HepG2 (cell line): ENCODE data around the gene C5orf15. TPM values are rescaled to one million over a fixed set of nuclear protein-coding genes. Genes with fewer than 3 reads are reported as not detected.

Source experiments
- ATF7-NPFF ChIP-seq: sonication (generic); formaldehyde crosslinking; IDR thresholded peaks from 2 replicates; pipeline ENCODE4 v1.8.1; 2023; ENCODE audit warnings: mild to moderate bottlenecking, low read depth, missing genetic modification reagents, moderate library complexity
- CREB1 ChIP-seq, 2 experiments: fragments of 450-650 bp in 1 of 2; IDR thresholded peaks; 2 replicates each; pipeline ENCODE4 v1.6.1; 2016 to 2017; ENCODE audit warnings: control low read depth in 1 of 2, mild to moderate bottlenecking in 1 of 2, missing compliant biosample characterization in 1 of 2, missing genetic modification characterization in 1 of 2
- DR1 ChIP-seq: sonication (generic); formaldehyde crosslinking; IDR thresholded peaks from 2 replicates; pipeline ENCODE4 v1.8.0; 2021; ENCODE audit warnings: mild to moderate bottlenecking, missing genetic modification reagents, inconsistent platforms
- GATA4 ChIP-seq: sonication (generic); IDR thresholded peaks from 2 replicates; pipeline ENCODE4 v1.6.1; 2016; ENCODE audit warnings: antibody characterized with exemption, low read depth, borderline replicate concordance
- HDAC1 ChIP-seq: sonication (generic); formaldehyde crosslinking; IDR thresholded peaks from 2 replicates; pipeline ENCODE4 v1.5.1; 2020; ENCODE audit warnings: mild to moderate bottlenecking, missing genetic modification reagents
- HMG20B ChIP-seq: conservative IDR thresholded peaks from 2 replicates; pipeline ENCODE4 v1.6.1; 2016; ENCODE audit warnings: missing genetic modification reagents, missing compliant biosample characterization
- HNF4A ChIP-seq: sonication (generic); formaldehyde crosslinking; IDR thresholded peaks from 2 replicates; pipeline ENCODE4 v1.4.0; 2020; ENCODE audit warnings: missing genetic modification reagents
- HNRNPUL1 ChIP-seq: fragments of 200-400 bp; formaldehyde crosslinking; IDR thresholded peaks from 2 replicates; pipeline ENCODE4 v1.6.1; 2017; ENCODE audit warnings: low read depth, mild to moderate bottlenecking, low read length, moderate library complexity
- KLF9 ChIP-seq: IDR thresholded peaks from 2 replicates; pipeline ENCODE4 v1.6.1; 2016; ENCODE audit warnings: low read depth
- PRMT3 ChIP-seq: sonication (generic); formaldehyde crosslinking; IDR thresholded peaks from 2 replicates; pipeline ENCODE4 v1.8.1; 2022; ENCODE audit warnings: low read depth, mild to moderate bottlenecking, moderate library complexity, missing genetic modification reagents, borderline replicate concordance
- SOX13 ChIP-seq, 3 experiments: fragments of 450-650 bp in 1 of 3; sonication (generic) in 1 of 3; formaldehyde crosslinking in 1 of 3; IDR thresholded peaks in 2 of 3; conservative IDR thresholded peaks in 1 of 3; 2 replicates each; pipeline versions ENCODE4 v1.5.0 to v1.6.1; 2016 to 2020; ENCODE audit warnings: antibody characterized with exemption in 1 of 3, mild to moderate bottlenecking in 1 of 3, missing compliant biosample characterization in 1 of 3, missing genetic modification reagents in 1 of 3, moderate library complexity in 1 of 3
- U2AF1 ChIP-seq: fragments of 200-400 bp; formaldehyde crosslinking; optimal IDR thresholded peaks from 2 replicates; pipeline ENCODE3; 2017; ENCODE audit warnings: mild to moderate bottlenecking, low read depth, low read length
- ZBTB1 ChIP-seq: sonication (generic); formaldehyde crosslinking; IDR thresholded peaks from 2 replicates; pipeline ENCODE4 v1.4.0; 2020; ENCODE audit warnings: missing genetic modification reagents, borderline replicate concordance
- ZNF10 ChIP-seq: sonication (generic); formaldehyde crosslinking; IDR thresholded peaks from 2 replicates; pipeline ENCODE4 v1.4.0; 2020; ENCODE audit warnings: mild to moderate bottlenecking, low read depth, missing genetic modification reagents, borderline replicate concordance
- ZNF207 ChIP-seq: fragments of 450-650 bp; IDR thresholded peaks from 2 replicates; pipeline ENCODE4 v1.6.1; 2016; ENCODE audit warnings: antibody characterized with exemption, borderline replicate concordance
- ZNF234 ChIP-seq: sonication (generic); formaldehyde crosslinking; conservative IDR thresholded peaks from 2 replicates; pipeline ENCODE4 v1.5.1; 2020; ENCODE audit warnings: mild to moderate bottlenecking, missing genetic modification reagents
- ZNF484 ChIP-seq: sonication (generic); formaldehyde crosslinking; IDR thresholded peaks from 2 replicates; pipeline ENCODE4 v1.5.1; 2020; ENCODE audit warnings: mild to moderate bottlenecking, low read depth, missing genetic modification reagents, borderline replicate concordance
- ZNF605 ChIP-seq: sonication (generic); formaldehyde crosslinking; IDR thresholded peaks from 2 replicates; pipeline ENCODE4 v1.8.0; 2022; ENCODE audit warnings: mild to moderate bottlenecking, missing genetic modification reagents
- ZNF780A ChIP-seq: sonication (generic); formaldehyde crosslinking; IDR thresholded peaks from 2 replicates; pipeline ENCODE4 v1.8.0; 2022; ENCODE audit warnings: mild to moderate bottlenecking, missing genetic modification reagents, moderate library complexity
- polyA plus RNA-seq, 8 experiments: library from polyadenylated mRNA; depleted of rRNA in 3 of 8; stranded (reverse) in 7 of 8; unstranded in 1 of 8; fragments of >200 nt; fragmentation: Illumina TruSeq in 4 of 8; extraction: Trizol in 4 of 8; gene quantifications; 2 replicates each; pipeline versions ENCODE4 v1.2.1 to v1.2.3, GENCODE V29; 2011 to 2016; ENCODE audit warnings: low read depth in 4 of 8, missing spikeins in 1 of 8, mixed read lengths in 1 of 8; ENCODE audit not compliant: insufficient read depth in 1 of 8
- total RNA-seq, 5 experiments: library from RNA; depleted of rRNA; stranded (reverse); fragments of >200 nt; fragmentation: Illumina TruSeq; extraction: Trizol; gene quantifications; 2 replicates each; pipeline ENCODE4 v1.2.3, GENCODE V29; 2016; ENCODE audit warnings: low read depth in 1 of 5
- TF ChIP-seq, protein P1 (sequence below): sonication (generic); formaldehyde crosslinking; IDR thresholded peaks from 2 replicates; pipeline ENCODE4 v1.4.0; 2020; ENCODE audit warnings: missing genetic modification reagents
- TF ChIP-seq, protein P2 (sequence below): sonication (generic); formaldehyde crosslinking; IDR thresholded peaks from 2 replicates; pipeline ENCODE4 v1.4.0; 2020; ENCODE audit warnings: mild to moderate bottlenecking, missing genetic modification reagents
- TF ChIP-seq, protein P3 (sequence below): fragments of 450-650 bp; IDR thresholded peaks from 2 replicates; pipeline ENCODE4 v1.6.1; 2017
- TF ChIP-seq, protein P4 (sequence below): sonication (generic); formaldehyde crosslinking; IDR thresholded peaks from 2 replicates; pipeline ENCODE4 v1.5.0; 2020; ENCODE audit warnings: missing genetic modification reagents, mild to moderate bottlenecking, borderline replicate concordance

C5orf15 gene
- total and polyA plus RNA-seq, 2 of the 13 experiments (the other 11 are each of a cell fraction or from before 2014, with no cell fraction given) = 58.5 to 82.7 TPM

DNA sequence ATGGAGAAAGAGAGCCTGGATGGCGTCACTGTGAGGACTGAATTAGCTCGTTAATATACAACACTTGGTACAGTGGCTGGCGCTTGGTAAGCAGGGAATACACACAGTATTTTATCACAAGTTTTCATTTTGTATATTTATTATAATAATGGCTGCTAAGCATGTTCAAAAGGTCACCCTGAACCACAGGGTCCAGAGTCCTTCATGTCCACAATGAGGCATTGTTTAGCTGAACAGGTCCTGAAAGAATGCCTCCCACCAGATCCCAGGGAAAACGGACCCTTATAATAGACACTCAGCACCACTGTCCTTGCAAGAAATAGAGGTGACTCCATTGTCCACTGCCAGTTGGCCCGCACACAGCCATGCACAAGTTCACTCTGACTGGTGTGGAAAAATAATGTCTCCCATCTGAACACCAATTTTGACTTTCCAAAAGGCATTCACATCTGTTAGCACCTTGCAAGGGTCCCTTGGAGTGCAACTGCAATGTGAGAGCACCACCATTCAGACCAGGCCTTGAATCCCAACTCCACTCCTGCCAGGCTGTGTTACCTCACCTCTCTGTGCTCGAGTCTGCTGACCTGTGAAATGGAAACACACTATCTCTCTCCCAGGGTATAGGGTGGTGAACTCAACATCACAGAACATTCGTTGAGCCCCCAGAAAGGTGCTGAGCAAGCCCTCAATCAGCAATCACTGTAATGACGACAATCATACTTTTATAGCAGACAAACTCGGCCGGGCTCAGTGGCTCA lies 32.5 kb upstream of the C5orf15 start (continued):
- TF ChIP-seq HNF4A (CRISPR knock-in tag) = peak; percentile 65
- TF ChIP-seq CREB1 (IDR thresholded peaks at IDR 0.05) = no peak
- TF ChIP-seq CREB1 (CRISPR knock-in tag; IDR thresholded peaks at IDR 0.05) = no peak
- TF ChIP-seq ZNF234 (CRISPR knock-in tag) = no peak
- no peak for TF ChIP-seq U2AF1
- no peak for TF ChIP-seq HNRNPUL1
- no peak for TF ChIP-seq HDAC1 (CRISPR knock-in tag)
- TF ChIP-seq ATF7-NPFF (CRISPR knock-in tag) = no peak
- TF ChIP-seq GATA4 = no peak
- no peak for TF ChIP-seq HMG20B (CRISPR knock-in tag)
- no peak for TF ChIP-seq ZNF780A (CRISPR knock-in tag)
- no peak for TF ChIP-seq ZNF605 (CRISPR knock-in tag)
- TF ChIP-seq ZNF207 = no peak
- no peak for TF ChIP-seq ZBTB1 (CRISPR knock-in tag)
- TF ChIP-seq, protein P1, sequence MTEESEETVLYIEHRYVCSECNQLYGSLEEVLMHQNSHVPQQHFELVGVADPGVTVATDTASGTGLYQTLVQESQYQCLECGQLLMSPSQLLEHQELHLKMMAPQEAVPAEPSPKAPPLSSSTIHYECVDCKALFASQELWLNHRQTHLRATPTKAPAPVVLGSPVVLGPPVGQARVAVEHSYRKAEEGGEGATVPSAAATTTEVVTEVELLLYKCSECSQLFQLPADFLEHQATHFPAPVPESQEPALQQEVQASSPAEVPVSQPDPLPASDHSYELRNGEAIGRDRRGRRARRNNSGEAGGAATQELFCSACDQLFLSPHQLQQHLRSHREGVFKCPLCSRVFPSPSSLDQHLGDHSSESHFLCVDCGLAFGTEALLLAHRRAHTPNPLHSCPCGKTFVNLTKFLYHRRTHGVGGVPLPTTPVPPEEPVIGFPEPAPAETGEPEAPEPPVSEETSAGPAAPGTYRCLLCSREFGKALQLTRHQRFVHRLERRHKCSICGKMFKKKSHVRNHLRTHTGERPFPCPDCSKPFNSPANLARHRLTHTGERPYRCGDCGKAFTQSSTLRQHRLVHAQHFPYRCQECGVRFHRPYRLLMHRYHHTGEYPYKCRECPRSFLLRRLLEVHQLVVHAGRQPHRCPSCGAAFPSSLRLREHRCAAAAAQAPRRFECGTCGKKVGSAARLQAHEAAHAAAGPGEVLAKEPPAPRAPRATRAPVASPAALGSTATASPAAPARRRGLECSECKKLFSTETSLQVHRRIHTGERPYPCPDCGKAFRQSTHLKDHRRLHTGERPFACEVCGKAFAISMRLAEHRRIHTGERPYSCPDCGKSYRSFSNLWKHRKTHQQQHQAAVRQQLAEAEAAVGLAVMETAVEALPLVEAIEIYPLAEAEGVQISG (CRISPR knock-in tag) = no peak
- no peak for TF ChIP-seq ZNF10 (CRISPR knock-in tag)
- TF ChIP-seq, protein P2, sequence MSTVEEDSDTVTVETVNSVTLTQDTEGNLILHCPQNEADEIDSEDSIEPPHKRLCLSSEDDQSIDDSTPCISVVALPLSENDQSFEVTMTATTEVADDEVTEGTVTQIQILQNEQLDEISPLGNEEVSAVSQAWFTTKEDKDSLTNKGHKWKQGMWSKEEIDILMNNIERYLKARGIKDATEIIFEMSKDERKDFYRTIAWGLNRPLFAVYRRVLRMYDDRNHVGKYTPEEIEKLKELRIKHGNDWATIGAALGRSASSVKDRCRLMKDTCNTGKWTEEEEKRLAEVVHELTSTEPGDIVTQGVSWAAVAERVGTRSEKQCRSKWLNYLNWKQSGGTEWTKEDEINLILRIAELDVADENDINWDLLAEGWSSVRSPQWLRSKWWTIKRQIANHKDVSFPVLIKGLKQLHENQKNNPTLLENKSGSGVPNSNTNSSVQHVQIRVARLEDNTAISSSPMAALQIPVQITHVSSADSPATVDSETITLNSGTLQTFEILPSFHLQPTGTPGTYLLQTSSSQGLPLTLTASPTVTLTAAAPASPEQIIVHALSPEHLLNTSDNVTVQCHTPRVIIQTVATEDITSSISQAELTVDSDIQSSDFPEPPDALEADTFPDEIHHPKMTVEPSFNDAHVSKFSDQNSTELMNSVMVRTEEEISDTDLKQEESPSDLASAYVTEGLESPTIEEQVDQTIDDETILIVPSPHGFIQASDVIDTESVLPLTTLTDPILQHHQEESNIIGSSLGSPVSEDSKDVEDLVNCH (CRISPR knock-in tag) = no peak
- TF ChIP-seq, protein P3, sequence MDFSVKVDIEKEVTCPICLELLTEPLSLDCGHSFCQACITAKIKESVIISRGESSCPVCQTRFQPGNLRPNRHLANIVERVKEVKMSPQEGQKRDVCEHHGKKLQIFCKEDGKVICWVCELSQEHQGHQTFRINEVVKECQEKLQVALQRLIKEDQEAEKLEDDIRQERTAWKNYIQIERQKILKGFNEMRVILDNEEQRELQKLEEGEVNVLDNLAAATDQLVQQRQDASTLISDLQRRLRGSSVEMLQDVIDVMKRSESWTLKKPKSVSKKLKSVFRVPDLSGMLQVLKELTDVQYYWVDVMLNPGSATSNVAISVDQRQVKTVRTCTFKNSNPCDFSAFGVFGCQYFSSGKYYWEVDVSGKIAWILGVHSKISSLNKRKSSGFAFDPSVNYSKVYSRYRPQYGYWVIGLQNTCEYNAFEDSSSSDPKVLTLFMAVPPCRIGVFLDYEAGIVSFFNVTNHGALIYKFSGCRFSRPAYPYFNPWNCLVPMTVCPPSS = no peak
- no peak for TF ChIP-seq KLF9 (CRISPR knock-in tag)
- no peak for TF ChIP-seq ZNF484
- TF ChIP-seq, protein P4, sequence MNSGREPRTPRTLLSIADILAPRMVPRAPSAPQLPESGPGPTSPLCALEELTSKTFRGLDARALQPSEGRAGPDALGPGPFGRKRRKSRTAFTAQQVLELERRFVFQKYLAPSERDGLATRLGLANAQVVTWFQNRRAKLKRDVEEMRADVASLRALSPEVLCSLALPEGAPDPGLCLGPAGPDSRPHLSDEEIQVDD (CRISPR knock-in tag) = no peak
- no peak for TF ChIP-seq DR1 (CRISPR knock-in tag)
- TF ChIP-seq SOX13 (IDR thresholded peaks at IDR 0.05) = 0 out of 2 replicates have a peak, but pooled peaks have one; percentile 50
- peak in 1 of 2 experiments; percentile 89; a peak in 2 of 4 replicates for TF ChIP-seq SOX13 (CRISPR knock-in tag; conservative IDR thresholded peaks at IDR 0.05 in 1 of 2, IDR thresholded peaks at IDR 0.05 in 1 of 2)
- TF ChIP-seq PRMT3 (CRISPR knock-in tag) = no peak
